ENCODE data around the gene PIEZO2.
"Not testable (repeated sequence)": the region's sequence is repeated elsewhere in the genome, so short reads cannot be mapped to it uniquely, and the experiment has no call there.

PIEZO2 gene

DNA sequence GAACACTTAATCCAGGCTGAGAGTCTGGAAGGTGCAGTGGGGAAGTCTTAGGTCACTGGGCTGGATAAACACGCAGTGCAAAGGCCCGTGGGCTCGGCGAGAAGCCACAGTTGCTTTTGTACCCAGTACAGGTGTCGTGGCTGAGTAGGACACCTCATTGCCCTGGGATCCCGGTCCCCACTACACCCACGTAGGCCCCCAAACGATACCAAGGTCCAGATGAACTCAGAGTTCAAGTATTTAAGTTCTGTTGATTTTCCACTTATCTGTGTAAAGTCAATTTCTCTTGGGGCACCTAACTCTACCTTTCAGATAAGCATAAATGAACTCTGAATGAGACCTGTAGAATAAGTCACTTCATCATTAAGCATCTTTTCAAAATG, 302.0 kb downstream of the PIEZO2 start:
- DNase-seq (ENCODE audit: low read depth, low spot score): no peak

DNA sequence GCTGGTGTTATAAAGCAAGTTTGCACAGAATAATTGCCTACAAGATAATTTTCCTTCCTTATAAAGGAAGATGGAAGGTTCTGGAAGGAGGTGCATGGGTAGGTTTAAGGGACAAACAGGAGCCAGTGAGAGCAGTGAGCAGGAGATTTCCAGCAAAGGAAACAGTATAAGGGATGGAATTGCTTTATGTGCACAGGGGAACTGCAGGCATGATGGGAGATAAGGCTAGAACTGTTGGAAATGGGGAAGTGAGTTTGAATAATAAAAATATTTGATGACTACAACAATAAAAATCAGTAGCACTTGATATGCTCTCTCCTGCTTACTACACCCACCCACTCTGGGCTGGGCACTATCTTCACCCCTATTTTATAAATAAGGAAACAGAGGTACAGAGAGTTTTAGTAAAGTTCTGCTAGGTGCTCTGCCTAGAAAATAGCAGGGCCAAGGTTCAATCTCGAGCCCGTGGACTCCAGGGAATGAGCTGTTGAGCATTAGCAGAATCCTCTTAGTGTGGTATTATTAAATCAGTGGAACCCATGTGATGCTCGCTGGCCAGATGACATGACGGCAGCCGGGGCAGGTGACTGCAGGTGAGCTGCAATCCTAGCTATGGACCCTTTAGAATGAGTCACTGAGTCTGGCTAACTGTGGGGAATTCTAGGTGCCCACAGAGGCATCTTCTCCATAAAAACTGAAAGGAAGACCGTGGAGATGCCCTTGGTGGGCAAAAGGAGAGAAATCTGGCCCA, 302.5 kb downstream of the PIEZO2 start:
- no peak for DNase-seq (ENCODE audit: low read depth, low spot score)

DNA sequence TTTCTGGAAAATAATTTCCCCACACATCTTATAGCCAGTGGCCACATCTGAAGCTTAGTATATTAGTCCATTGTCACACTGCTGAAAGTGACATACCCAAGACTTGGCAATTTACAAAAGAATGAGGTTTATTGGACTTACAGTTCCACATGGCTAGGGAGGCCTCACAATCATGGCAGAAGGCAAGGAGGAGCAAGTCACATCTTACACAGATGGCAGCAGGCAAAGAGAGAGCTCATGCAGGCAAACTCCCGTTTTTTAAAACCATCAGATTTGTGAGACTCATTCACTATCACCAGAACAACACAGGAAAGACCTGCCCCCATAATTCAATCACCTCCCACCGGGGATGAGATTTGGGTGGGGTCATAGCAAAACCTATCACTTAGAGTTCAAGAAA, 303.3 kb downstream of the PIEZO2 start:
- DNase-seq (ENCODE audit: low read depth, low spot score): not testable (repeated sequence)

DNA sequence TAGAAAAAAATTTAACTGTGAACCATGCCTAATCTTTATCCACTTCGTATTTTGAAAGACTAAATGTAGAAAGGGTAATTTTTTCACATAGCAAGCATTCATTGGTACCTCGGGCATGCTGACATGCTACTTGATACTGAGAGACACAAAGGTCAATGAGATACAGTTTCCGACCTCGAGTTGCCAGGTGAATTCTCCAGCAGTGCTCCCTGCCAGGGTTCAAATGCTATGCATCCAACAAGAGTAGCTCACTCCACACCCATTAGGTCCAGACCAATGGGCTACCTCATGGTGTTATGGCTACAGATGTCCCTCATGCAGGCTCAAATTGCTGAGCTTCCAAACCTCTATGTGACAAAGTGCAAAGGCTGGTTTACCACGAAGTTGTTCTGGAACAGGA, 305.8 kb downstream of the PIEZO2 start:
- no peak for DNase-seq (ENCODE audit: low read depth, low spot score)

DNA sequence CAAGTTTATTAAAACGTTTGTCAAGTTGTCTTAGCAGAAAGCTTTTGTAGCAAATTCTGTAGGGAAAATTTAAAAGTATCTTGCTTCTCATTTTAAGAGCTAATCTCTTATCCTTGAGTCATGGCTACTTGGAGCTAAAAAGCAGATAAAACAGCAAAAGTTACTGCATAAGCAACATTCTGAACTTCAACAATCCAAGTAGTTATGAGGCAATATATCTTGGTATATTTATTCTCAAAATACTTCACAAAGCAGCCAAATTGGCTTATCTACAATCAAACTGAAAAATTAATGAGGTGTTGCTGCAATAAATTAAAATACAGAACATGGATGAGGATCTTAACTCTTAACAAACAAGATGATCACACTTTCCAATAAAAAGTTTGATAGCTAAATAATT, 306.5 kb downstream of the PIEZO2 start:
- no peak for DNase-seq (ENCODE audit: low read depth, low spot score)

DNA sequence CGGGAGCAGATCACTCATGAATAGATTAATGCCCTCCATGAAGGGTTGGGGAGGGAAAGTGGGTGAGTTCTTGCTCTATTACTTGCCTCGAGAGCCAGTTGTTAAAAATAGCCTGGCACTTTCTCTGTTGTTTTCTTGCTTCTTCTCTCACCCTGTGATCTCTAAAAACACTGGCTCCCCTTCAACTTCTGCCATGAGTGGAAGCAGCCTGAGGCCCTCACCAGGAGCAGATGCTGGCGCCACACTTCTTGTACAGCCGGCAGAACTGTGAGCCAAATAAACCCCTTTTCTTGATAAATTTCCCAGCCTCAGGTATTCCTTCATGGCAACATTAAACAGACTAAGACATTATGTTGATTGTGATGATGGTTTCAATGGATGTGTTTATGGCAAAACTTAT, 307.0 kb downstream of the PIEZO2 start:
- DNase-seq (ENCODE audit: low read depth, low spot score): no peak

DNA sequence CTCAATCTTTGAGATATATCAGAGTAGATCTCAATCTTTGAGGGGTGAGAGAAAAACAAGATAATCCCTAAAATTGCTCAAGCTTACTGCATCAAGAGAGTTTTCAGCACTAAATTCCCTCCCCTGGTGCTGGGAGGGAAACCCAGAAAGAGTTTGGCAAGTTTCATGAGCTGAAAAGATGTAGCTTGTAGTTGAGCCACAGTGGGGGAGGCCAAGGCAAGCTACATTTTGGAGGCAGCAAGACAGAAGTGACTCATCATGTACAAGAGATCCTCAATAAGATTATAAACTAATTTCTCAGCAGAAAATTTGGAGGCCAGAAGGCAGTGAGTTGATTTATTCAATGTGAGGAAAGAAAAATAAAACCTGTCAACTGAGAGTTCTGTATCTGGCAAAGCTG, 308.2 kb downstream of the PIEZO2 start:
- no peak for DNase-seq (ENCODE audit: low read depth, low spot score)

- DNase-seq (ENCODE audit: low read depth, low spot score): no peak
Measured at GRCh38 chr18:10840743-10841142, 308.6 kb downstream of the PIEZO2 start.

DNA sequence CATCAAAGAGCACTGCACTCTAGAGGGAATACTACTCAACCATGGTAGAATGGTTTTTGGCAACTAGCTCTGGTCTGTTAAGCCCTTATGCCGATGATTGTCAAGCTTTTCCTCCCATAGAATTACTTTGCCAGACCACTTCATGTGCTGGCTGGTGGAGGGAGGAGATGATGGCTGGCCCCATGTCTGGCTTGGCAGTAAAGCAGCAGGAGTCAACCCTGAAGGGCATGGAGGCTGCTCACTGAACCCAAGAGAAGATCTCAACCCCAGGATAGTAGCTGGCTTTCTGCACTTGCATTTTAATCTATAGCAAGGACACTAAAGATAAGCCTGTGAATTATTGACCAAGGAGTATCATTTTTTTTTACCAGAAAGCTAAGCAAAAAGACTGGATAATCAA, 309.9 kb downstream of the PIEZO2 start:
- DNase-seq (ENCODE audit: low read depth, low spot score): no peak

GRCh38 chr18:10838553-10838952, 310.8 kb downstream of the PIEZO2 start:
- DNase-seq (ENCODE audit: low read depth, low spot score): no peak

DNA sequence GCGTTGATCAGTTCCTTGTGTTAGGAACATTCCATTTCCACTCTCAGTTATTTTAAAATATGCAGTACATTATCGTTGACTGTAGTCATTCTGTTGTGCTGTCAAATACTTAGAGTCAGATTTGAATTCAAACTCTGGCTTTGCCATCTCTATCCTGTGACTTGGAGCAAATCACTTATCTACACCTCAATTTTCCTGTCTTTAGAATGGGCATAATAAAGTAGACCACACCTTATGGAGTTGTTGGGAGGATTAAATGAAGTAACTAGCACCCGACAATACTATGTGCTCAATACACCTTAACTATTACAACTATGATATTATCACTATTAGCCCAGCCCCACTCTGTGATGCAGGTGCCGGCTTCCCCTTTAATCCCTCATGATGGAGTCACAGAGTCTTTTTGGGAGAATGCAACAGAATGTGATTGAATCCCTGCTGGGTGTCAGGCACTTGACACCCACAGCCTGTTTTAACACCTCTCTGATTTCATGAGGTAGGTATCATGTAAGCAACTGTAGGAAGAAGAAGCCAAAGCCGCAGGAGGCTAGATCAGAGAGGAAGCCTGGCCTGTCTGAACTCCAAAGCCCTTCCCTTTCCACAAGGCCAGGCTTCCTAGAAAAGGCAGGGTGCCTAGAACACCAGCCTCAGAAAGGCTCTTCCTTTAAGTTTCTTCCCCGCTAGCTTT, 315.1 kb downstream of the PIEZO2 start:
- no peak for DNase-seq (ENCODE audit: low read depth, low spot score)

DNA sequence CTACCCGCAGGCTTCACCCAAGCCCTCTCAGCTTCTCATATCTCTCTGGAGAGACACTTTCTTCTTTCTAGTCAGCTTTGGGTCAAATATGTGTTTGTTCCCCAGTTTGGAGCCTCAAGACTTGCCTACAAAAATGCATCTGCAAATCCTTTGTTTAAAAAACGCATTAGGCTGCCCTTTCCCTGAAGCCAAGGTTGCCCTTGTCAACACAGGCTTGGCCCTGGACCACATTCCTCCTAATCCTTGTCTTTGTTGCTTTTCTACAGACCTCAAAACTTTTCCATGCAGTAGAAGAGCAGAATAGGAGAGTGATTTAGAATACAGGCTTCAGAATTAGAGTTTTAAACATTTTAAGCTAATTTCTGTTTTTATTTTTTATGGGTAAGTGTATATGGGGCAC, 315.7 kb downstream of the PIEZO2 start:
- DNase-seq (ENCODE audit: low read depth, low spot score): no peak

DNA sequence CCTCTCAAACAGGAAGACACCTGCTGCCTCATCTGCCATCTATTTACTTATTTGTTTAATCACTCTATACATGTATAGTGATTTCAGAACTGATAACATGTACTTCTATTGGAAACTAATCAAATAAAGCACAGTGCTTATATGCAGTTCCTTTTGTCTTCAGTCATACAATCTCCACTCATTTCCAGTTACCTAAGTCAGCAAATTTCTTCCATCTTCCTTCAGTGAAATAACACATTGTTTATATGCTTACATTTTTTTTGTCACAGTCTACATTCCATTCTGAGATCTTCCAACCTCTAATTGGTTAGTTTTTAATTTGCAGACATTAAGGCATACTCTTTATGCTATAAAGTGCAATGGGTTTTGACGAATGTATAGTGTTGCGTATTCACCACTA, 323.0 kb downstream of the PIEZO2 start:
- no peak for DNase-seq (ENCODE audit: low read depth, low spot score)

DNA sequence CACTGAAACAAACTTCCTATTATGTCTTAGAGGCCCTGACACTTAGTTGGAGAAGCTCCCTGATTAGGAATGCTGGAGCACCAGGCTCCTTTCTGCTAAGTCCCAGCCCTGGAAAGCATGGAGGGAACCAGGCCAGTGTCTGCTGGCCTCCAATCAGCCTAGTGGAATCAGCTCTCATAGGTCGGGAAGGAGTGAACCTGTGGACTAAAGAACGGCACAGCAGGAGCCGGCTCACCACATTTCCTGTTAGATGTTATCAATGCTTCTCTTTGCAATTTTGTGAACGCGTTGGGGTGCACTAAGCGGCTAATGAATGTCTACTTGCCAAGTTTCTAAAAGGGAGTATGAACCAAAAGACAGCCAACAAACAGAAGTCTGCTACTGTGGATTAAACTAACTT, 326.9 kb downstream of the PIEZO2 start:
- DNase-seq (ENCODE audit: low read depth, low spot score): no peak

DNA sequence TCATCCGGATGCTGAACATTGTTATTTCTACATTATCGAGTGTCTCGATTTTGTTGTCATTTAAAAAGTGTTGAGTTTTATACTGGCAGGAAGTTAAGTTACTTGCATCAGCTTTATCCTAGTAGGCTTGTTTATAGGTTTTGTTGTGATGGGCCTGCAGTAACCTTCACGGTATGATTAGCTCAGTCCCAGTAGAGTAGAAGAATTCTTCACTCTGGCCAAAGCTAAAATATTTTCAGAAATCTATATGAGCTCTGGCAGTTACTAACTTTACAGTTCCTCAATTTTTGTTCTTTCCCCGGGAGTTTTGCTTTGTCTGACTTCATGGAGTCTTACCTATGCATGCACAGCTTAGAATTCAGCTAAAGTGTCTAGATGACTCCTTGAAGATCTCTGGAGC, 328.7 kb downstream of the PIEZO2 start:
- DNase-seq (ENCODE audit: low read depth, low spot score): no peak

- no peak for DNase-seq (ENCODE audit: low read depth, low spot score)
Measured at GRCh38 chr18:10814336-10814735, 335.0 kb downstream of the PIEZO2 start.

DNA sequence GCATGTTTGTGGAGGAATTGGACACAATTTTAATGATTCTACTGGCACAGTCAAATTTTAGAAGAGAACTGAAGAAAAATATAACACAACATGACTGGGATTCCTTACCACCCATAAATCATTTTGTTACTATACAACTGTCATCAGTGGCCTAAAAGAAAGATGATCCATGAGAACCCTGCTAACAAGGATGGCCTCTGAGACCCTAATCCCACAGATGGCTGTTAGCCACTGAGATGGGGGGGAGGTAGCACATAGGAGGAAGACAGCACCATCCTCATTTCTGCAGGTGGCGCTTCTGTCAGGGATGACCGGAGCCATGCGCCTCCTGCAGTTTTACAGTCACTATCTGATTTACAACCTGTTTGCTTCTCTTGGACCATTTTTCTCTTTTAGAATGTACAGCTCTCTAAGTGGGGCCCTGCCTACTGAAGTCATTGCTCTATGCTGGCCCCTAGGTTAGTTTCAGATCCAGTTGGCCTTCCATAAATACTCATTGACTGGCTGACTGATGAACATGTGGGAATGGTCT, 343.7 kb downstream of the PIEZO2 start:
- no peak for DNase-seq (ENCODE audit: low read depth, low spot score)

- DNase-seq (ENCODE audit: low read depth, low spot score): no peak
Measured at GRCh38 chr18:10804126-10804525, 345.2 kb downstream of the PIEZO2 start.

DNA sequence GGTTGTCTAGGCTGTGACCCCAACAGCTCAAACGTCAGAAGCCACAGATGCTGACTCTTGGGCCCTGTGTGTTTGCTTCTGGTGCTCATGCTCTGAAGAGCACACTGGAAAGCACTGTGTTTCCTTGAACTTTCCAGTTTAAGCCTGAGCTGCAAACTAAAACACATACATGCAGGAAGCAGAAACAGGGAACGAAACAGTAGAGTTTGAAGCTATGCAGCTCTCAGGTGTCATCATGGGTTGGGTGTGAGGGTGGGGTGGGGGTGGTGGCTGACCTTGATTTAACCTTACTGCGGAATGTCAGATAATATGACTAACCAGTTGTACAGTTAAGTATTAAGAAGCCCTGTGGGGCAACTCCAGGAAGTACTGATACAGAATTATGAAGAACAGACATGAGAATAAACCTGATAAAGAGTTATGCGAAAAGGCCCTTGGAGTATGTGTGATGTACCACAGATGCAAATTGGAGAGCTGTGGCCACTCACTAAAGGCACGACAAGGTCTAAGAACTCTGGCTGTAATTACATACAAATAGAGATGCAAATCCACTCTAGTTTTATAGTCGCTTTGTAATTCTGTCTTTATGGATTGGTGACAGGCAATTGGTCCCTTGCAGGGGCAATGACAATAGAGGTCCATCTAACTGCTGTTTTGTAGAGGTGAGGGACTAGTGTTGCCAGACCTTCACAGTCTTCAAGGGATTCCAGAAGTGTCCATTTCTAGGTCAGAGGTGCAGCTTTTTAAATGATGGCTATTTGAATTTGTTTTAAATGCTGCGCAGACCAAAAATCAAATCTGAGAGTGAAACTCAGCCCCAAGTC, 350.4 kb downstream of the PIEZO2 start:
- DNase-seq (ENCODE audit: low read depth, low spot score): no peak

DNA sequence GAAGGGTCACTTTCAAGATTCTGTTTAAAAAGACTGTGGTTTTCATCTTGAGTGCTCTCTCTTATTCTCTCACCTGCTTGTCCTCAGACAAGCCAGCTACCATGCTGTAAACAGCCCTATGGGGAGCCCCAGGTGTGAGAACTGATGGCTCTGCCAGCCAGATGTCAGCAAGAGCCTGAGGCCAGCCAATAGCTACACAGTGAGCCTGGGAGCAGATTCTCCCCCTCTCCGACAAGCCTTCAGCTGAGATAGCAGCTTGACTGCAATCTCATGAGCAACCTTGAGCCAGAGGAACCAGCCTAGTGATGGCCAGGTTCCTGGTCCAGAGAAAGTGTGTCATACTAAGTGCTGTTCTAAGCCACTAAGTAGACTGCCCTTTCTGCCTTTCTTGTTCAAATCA, 351.5 kb downstream of the PIEZO2 start:
- no peak for DNase-seq (ENCODE audit: low read depth, low spot score)

- DNase-seq (ENCODE audit: low read depth, low spot score): no peak
Measured at GRCh38 chr18:10794771-10795170, 354.6 kb downstream of the PIEZO2 start.

- no peak for DNase-seq (ENCODE audit: low read depth, low spot score)
Measured at GRCh38 chr18:10793730-10794370, 355.5 kb downstream of the PIEZO2 start.

Measured in activated naive CD8-positive, alpha-beta T cell treated with anti-CD3 and anti-CD28 coated beads, Interleukin-2, amount 50 U/mL, for 16 hours (primary cell).